Mesenchymal stem cell (in vitro differentiated cells and primary cell): ENCODE data around the gene TRIM69.
A peak's percentile ranks its signal among the peaks of the same experiment; 100 is the strongest.
"Not testable (repeated sequence)": the region's sequence is repeated elsewhere in the genome, so short reads cannot be mapped to it uniquely, and the experiment has no call there.

ENCODE experiments used
- DNase-seq: peaks from one replicate; pipeline ENCODE4 v3.0.0-alpha.2; 2013
- H2AFZ ChIP-seq: one replicate; pipeline ENCODE4 v1.6.1; 2013; ENCODE audit warnings: low read depth, mild to moderate bottlenecking, control low read depth, inconsistent platforms, low read length, moderate library complexity
- H2AK5ac ChIP-seq: 2 replicates; pipeline ENCODE4 v1.6.1; 2013; ENCODE audit warnings: low read length, moderate library complexity, mild to moderate bottlenecking, inconsistent platforms; ENCODE audit not compliant: severe bottlenecking
- H2BK120ac ChIP-seq: one replicate; pipeline ENCODE4 v1.6.1; 2013; ENCODE audit warnings: low read depth, mild to moderate bottlenecking, inconsistent platforms, low read length, moderate library complexity
- H2BK12ac ChIP-seq, 2 experiments: one replicate each; pipeline ENCODE4 v1.6.1; 2013; ENCODE audit warnings: inconsistent platforms in 2 of 2, low read length in 2 of 2, mild to moderate bottlenecking in 2 of 2, moderate library complexity in 2 of 2, control low read depth in 1 of 2
- H2BK15ac ChIP-seq: one replicate; pipeline ENCODE4 v1.6.1; 2013; ENCODE audit warnings: mild to moderate bottlenecking, low read depth, inconsistent platforms; ENCODE audit not compliant: poor library complexity, severe bottlenecking
- H2BK5ac ChIP-seq: 2 replicates; pipeline ENCODE4 v1.6.1; 2013; ENCODE audit warnings: low read depth, mild to moderate bottlenecking, low read length, control low read depth, inconsistent platforms; ENCODE audit not compliant: poor library complexity, severe bottlenecking
- H3K14ac ChIP-seq, 2 experiments: one replicate each; pipeline ENCODE4 v1.6.1; 2013; ENCODE audit warnings: inconsistent platforms in 2 of 2, low read length in 2 of 2, control low read depth in 1 of 2, mild to moderate bottlenecking in 1 of 2, moderate library complexity in 1 of 2
- H3K18ac ChIP-seq, 2 experiments: one replicate each; pipeline ENCODE4 v1.6.1; 2013; ENCODE audit warnings: inconsistent platforms in 2 of 2, low read length in 2 of 2, control low read depth in 1 of 2, low read depth in 1 of 2, mild to moderate bottlenecking in 1 of 2
- H3K23ac ChIP-seq, 2 experiments: one replicate each; pipeline ENCODE4 v1.6.1; 2013; ENCODE audit warnings: inconsistent platforms in 2 of 2, low read length in 2 of 2, mild to moderate bottlenecking in 2 of 2, moderate library complexity in 2 of 2, control low read depth in 1 of 2
- H3K27ac ChIP-seq: 2 replicates; pipeline ENCODE4 v1.5.1; 2013; ENCODE audit warnings: mild to moderate bottlenecking, moderate library complexity, low read length, control low read depth, inconsistent platforms; ENCODE audit not compliant: poor library complexity, severe bottlenecking
- H3K27me3 ChIP-seq, 2 experiments: 2 replicates each; pipeline versions ENCODE4 v1.6.1 to v1.7.0; 2013; ENCODE audit warnings: low read length in 2 of 2, mild to moderate bottlenecking in 2 of 2, moderate library complexity in 2 of 2, control low read depth in 1 of 2, inconsistent platforms in 1 of 2; ENCODE audit not compliant: control insufficient read depth in 1 of 2, insufficient read depth in 1 of 2
- H3K36me3 ChIP-seq, 2 experiments: 2 replicates each; pipeline versions ENCODE4 v1.6.1 to v1.7.0; 2013; ENCODE audit warnings: low read length in 2 of 2, control low read depth in 1 of 2, inconsistent platforms in 1 of 2, low read depth in 1 of 2, mild to moderate bottlenecking in 1 of 2; ENCODE audit not compliant: insufficient read depth in 2 of 2, control insufficient read depth in 1 of 2
- H3K4ac ChIP-seq, 2 experiments: one replicate each; pipeline ENCODE4 v1.6.1; 2013; ENCODE audit warnings: inconsistent platforms in 2 of 2, low read length in 2 of 2, mild to moderate bottlenecking in 2 of 2, moderate library complexity in 2 of 2, control low read depth in 1 of 2, low read depth in 1 of 2
- H3K4me1 ChIP-seq: 2 replicates; pipeline ENCODE4 v1.6.1; 2013; ENCODE audit warnings: low read depth, low read length, control low read depth; ENCODE audit not compliant: control insufficient read depth, insufficient read depth
- H3K4me2 ChIP-seq: 2 replicates; pipeline ENCODE4 v1.6.1; 2013; ENCODE audit warnings: low read length, mild to moderate bottlenecking, inconsistent platforms; ENCODE audit not compliant: poor library complexity, severe bottlenecking
- H3K4me3 ChIP-seq, 2 experiments: 2 replicates each; pipeline versions ENCODE4 v1.5.1 to v1.7.0; 2013; ENCODE audit warnings: low read length in 2 of 2, mild to moderate bottlenecking in 2 of 2, control low read depth in 1 of 2, low read depth in 1 of 2; ENCODE audit not compliant: insufficient read depth in 1 of 2
- H3K79me1 ChIP-seq: replicated peaks from 2 replicates; pipeline ENCODE4 v1.6.1; 2013; ENCODE audit warnings: mild to moderate bottlenecking, control low read depth, low read length, inconsistent platforms; ENCODE audit not compliant: poor library complexity, severe bottlenecking
- H3K9ac ChIP-seq: 2 replicates; pipeline ENCODE4 v1.7.0; 2013; ENCODE audit warnings: mild to moderate bottlenecking, low read length, moderate library complexity
- H3K9me3 ChIP-seq: 2 replicates; pipeline ENCODE4 v1.7.0; 2013; ENCODE audit warnings: mild to moderate bottlenecking, low read length; ENCODE audit not compliant: control insufficient read depth
- H4K8ac ChIP-seq: one replicate; pipeline ENCODE4 v1.6.1; 2013; ENCODE audit warnings: inconsistent platforms, mild to moderate bottlenecking, low read length, moderate library complexity
- H4K91ac ChIP-seq: one replicate; pipeline ENCODE4 v1.6.1; 2013; ENCODE audit warnings: mild to moderate bottlenecking, low read length, inconsistent platforms
- WGBS: methylation state at CpG from one replicate; pipeline ENCODE4 v1.1.7; 2013; ENCODE audit warnings: mixed read lengths; 5-methylcytosine and 5-hydroxymethylcytosine counted together

Gene TRIM69

DNA sequence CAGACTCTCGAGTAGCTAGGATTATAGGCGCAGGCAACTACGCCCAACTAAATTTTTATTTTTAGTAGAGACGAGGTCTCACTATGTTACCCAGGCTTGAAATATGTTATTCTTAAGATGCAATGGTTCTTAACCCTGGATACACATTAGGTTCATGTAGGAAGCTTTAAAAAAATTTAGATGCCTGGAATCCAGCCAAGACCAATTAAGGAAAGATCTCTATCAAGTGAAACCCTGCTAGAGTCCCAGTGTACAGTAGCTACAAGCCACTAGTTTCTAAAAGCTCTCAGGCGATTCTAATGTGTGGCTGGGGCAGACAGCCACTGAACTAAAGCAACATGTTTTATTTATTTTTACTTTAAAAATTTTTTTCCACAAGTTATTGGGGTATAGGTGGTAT is 33.2 kb downstream of the TRIM69 start:
- peaks cover 7% of the 10 kb centered on the region for H3K9me3 ChIP-seq
- H3K18ac ChIP-seq: no peak overlapping the region
- H2BK12ac ChIP-seq: no peak overlapping the region
- no peaks in the 10 kb centered on the region for H3K79me1 ChIP-seq
- H3K23ac ChIP-seq: no peak overlapping the region
- no peak overlapping the region for H3K4me3 ChIP-seq
- no peak overlapping the region for H2BK15ac ChIP-seq
- no peak overlapping the region for H2BK5ac ChIP-seq
- H4K91ac ChIP-seq: no peak overlapping the region
- H3K14ac ChIP-seq: no peak overlapping the region
- peaks cover 0 to 5% of the 10 kb centered on the region in 2 experiments for H3K36me3 ChIP-seq
- H2BK120ac ChIP-seq: no peak overlapping the region
- H2AK5ac ChIP-seq: no peak overlapping the region
- no peak overlapping the region for H3K9ac ChIP-seq
- no peak overlapping the region for H4K8ac ChIP-seq
- no peak overlapping the region for H2AFZ ChIP-seq
- H3K27me3 ChIP-seq: peaks cover 0 to 4% of the 10 kb centered on the region in 2 experiments
- WGBS: 88% methylated on average over 1 of the region's 5 CpGs
- H3K4me2 ChIP-seq: no peak overlapping the region
- H3K27ac ChIP-seq: no peak overlapping the region
- DNase-seq: no peak
- no peaks in the 10 kb centered on the region for H3K4me1 ChIP-seq
- H3K4ac ChIP-seq: no peak overlapping the region

DNA sequence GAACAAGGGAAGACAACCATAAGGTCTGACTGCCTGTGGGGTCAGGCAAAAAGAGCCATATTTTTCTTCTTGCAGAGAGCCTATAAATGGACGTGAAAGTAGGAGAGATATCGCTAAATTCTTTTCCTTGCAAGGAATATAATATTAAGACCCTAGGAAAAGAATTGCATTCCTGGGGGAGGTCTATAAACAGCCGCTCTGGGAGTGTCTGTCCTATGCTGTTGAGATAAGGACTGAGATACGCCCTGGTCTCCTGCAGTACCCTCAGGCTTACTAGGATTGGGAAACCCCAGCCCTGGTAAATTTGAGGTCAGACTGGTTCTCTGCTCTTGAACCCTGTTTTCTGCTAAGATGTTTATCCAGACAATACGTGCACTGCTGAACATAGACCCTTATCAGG is 34.4 kb downstream of the TRIM69 start:
- H3K23ac ChIP-seq, H3K4me2 ChIP-seq, H2BK120ac ChIP-seq, H3K27ac ChIP-seq, H3K4me1 ChIP-seq, H2AFZ ChIP-seq, H3K18ac ChIP-seq, H2BK5ac ChIP-seq, H3K9ac ChIP-seq, DNase-seq, H3K9me3 ChIP-seq, H3K36me3 ChIP-seq, H3K79me1 ChIP-seq, H3K4ac ChIP-seq, H2BK15ac ChIP-seq, H2AK5ac ChIP-seq, H4K8ac ChIP-seq, H3K4me3 ChIP-seq, H2BK12ac ChIP-seq, H3K27me3 ChIP-seq, H4K91ac ChIP-seq, H3K14ac ChIP-seq: not testable (repeated sequence)
- 65% methylated on average over 3 of the region's 5 CpGs for WGBS

DNA sequence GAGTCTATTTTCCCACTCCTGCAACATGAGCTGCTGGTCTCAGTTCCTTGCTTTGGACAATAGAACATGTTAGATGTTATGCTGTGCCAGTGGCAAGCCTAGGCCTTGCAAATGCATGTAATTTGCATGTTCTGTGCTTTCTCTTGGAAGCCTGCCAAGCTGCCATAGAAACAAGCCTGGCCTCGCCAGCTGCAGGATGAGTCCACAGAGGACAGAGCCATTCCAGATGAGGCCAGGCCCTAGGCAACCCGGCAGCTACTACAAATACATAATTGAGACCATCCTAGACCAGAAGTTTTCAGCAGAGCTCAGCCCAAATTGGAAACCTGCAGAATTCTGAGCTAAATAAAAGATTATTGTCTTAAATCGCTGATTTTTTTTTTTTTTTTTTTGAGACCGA is 39.6 kb downstream of the TRIM69 start:
- Histone ChIP-seq H3K27ac (no peak overlapping the region), H3K9me3 (peaks cover 7% of the 10 kb centered on the region)
- WGBS: 86% methylated on average over 3 of the region's 4 CpGs

DNA sequence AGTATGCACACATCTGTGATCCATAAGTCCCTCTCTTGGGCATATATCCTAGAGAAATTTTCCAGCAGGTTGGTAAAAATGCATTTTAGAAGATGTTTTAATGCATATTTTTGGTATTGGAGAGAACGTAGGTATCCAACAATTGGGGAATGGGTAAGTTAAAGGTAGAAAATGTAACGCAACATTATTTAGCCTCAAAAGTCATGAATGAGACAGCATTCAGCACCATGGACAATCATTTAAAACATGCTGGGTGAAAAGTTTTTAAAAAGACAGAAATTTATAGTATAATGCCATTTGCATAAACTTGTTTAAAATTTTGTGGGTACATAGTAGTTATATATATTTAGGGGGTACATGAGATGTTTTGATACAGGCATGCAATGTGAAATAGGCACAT is 43.4 kb downstream of the TRIM69 start:
- no peak overlapping the region for H2AFZ ChIP-seq
- no peak overlapping the region for H3K4ac ChIP-seq
- no peak overlapping the region for H2BK15ac ChIP-seq
- no peak overlapping the region for H3K23ac ChIP-seq
- no peaks in the 10 kb centered on the region for H3K27me3 ChIP-seq
- H3K27ac ChIP-seq: no peak overlapping the region
- H2AK5ac ChIP-seq: no peak overlapping the region
- no peak overlapping the region for H2BK5ac ChIP-seq
- H3K4me1 ChIP-seq: no peaks in the 10 kb centered on the region
- H4K8ac ChIP-seq: no peak overlapping the region
- H3K4me3 ChIP-seq: no peak overlapping the region
- H3K79me1 ChIP-seq: no peaks in the 10 kb centered on the region
- WGBS: 100% methylated on average over 1 of the region's 2 CpGs
- H3K9ac ChIP-seq: no peak overlapping the region
- H2BK12ac ChIP-seq: no peak overlapping the region
- no peak for DNase-seq
- no peaks in the 10 kb centered on the region for H3K9me3 ChIP-seq
- no peak overlapping the region for H3K4me2 ChIP-seq
- no peak overlapping the region for H3K18ac ChIP-seq
- no peak overlapping the region for H4K91ac ChIP-seq
- H3K36me3 ChIP-seq: no peaks in the 10 kb centered on the region
- H3K14ac ChIP-seq: no peak overlapping the region
- H2BK120ac ChIP-seq: no peak overlapping the region

More for the DNA sequence above, 39.6 kb downstream of the TRIM69 start:
- Histone ChIP-seq H4K91ac (no peak overlapping the region), H3K27me3 (no peaks in the 10 kb centered on the region), H3K4me1 (no peaks in the 10 kb centered on the region), H3K23ac (no peak overlapping the region), H2BK120ac (no peak overlapping the region), H2BK12ac (no peak overlapping the region), H2AK5ac (no peak overlapping the region), H3K36me3 (no peaks in the 10 kb centered on the region), H3K4me2 (no peak overlapping the region), H2BK15ac (no peak overlapping the region), H3K4me3 (no peak overlapping the region), H4K8ac (no peak overlapping the region), H3K14ac (no peak overlapping the region), H2BK5ac (no peak overlapping the region), H3K4ac (no peak overlapping the region), H3K18ac (no peak overlapping the region), H3K9ac (no peak overlapping the region), H2AFZ (no peak overlapping the region), H3K79me1 (no peaks in the 10 kb centered on the region)
- peak; percentile 13 for DNase-seq
